ENCODE measurements around the gene CST11. TPM values are rescaled to one million over a fixed set of nuclear protein-coding genes. Genes with fewer than 3 reads are reported as not detected.

Gene CST11
- total and polyA plus RNA-seq, 12 donors: not detected

GRCh38 chr20:23415555-23415954 is 37.1 kb downstream of the CST11 start:
- peak overlapping the region in 3 of 5 donors; percentile 41 to 55 (median 52) for H3K27ac ChIP-seq
- intact Hi-C loops (cut with DNase I): loop anchor here in 1 of 2 donors (5.0 kb wide), 1 partner anchor 53 kb away; the partner anchor contains the start of gene GZF1
- TF ChIP-seq POLR2A (IDR thresholded peaks at IDR 0.05): no peak
- no peak for TF ChIP-seq CTCF (IDR thresholded peaks at IDR 0.05)
- H3K9me3 ChIP-seq (replicated peaks in 1 of 3): no peaks in the 10 kb centered on the region
- H3K4me1 ChIP-seq (replicated peaks in 1 of 2): peaks cover 30 to 75% of the 10 kb centered on the region in 2 donors
- no peaks in the 10 kb centered on the region for H3K27me3 ChIP-seq
- no peaks in the 10 kb centered on the region for H3K36me3 ChIP-seq (replicated peaks in 1 of 2)
- no peak overlapping the region for H3K4me3 ChIP-seq
- WGBS, 4 donors: 72 to 89% (median 87%) methylated on average over 5 of the region's 5 CpGs
- DNase-seq: no peak

- Histone ChIP-seq H3K36me3 (replicated peaks in 1 of 2) (no peaks in the 10 kb centered on the region), H3K4me1 (replicated peaks in 1 of 2) (peaks cover 34 to 82% of the 10 kb centered on the region in 2 donors), H3K9me3 (replicated peaks in 1 of 3) (no peaks in the 10 kb centered on the region), H3K4me3 (no peak overlapping the region), H3K27ac (peak overlapping the region in 1 of 5 donors; percentile 55), H3K27me3 (no peaks in the 10 kb centered on the region)
- intact Hi-C loops (cut with DNase I): loop anchor here in 1 of 2 donors (5.0 kb wide), 1 partner anchor 52 kb away; the partner anchor contains the start of gene GZF1
- no peak for TF ChIP-seq POLR2A (IDR thresholded peaks at IDR 0.05)
- TF ChIP-seq CTCF (IDR thresholded peaks at IDR 0.05): no peak
- no peak for DNase-seq
- WGBS, 4 donors: 43 to 67% (median 55%) methylated on average over 1 of the region's 1 CpG
Observed at GRCh38 chr20:23414526-23415188, 38.0 kb downstream of the CST11 start.

- no peaks in the 10 kb centered on the region for H3K27me3 ChIP-seq
- TF ChIP-seq CTCF (IDR thresholded peaks at IDR 0.05): no peak
- TF ChIP-seq POLR2A (IDR thresholded peaks at IDR 0.05): no peak
- DNase-seq: no peak
- intact Hi-C loops (cut with DNase I): no loop called here
- peaks cover 38 to 82% of the 10 kb centered on the region in 2 donors for H3K4me1 ChIP-seq (replicated peaks in 1 of 2)
- H3K9me3 ChIP-seq (replicated peaks in 1 of 3): no peaks in the 10 kb centered on the region
- WGBS, 4 donors: 95 to 99% (median 96%) methylated on average over 3 of the region's 3 CpGs
- no peaks in the 10 kb centered on the region for H3K36me3 ChIP-seq (replicated peaks in 1 of 2)
- H3K27ac ChIP-seq: no peak overlapping the region
- no peak overlapping the region for H3K4me3 ChIP-seq
Observed at GRCh38 chr20:23413862-23414422, 38.7 kb downstream of the CST11 start.

- WGBS, 4 donors: 28 to 41% (median 36%) methylated on average over 1 of the region's 1 CpG
- no peak for TF ChIP-seq CTCF (IDR thresholded peaks at IDR 0.05)
- TF ChIP-seq POLR2A (IDR thresholded peaks at IDR 0.05): peak in 1 of 2 donors; percentile 25
- Histone ChIP-seq H3K36me3 (replicated peaks in 1 of 2) (no peaks in the 10 kb centered on the region), H3K9me3 (replicated peaks in 1 of 3) (no peaks in the 10 kb centered on the region), H3K4me1 (replicated peaks in 1 of 2) (peaks cover 38 to 82% of the 10 kb centered on the region in 2 donors), H3K27me3 (no peaks in the 10 kb centered on the region), H3K27ac (peak overlapping the region in 4 of 5 donors; percentile 8 to 51 (median 24)), H3K4me3 (no peak overlapping the region)
- DNase-seq: peak in 3 of 7 donors; percentile 40 to 64 (median 54)
- intact Hi-C loops (cut with DNase I): no loop called here
Observed at GRCh38 chr20:23412026-23412425, 40.6 kb downstream of the CST11 start.
